HepG2 (cell line): ENCODE data around the gene TMEM135. TPM values are rescaled to one million over a fixed set of nuclear protein-coding genes. Genes with fewer than 3 reads are reported as not detected.

ENCODE experiments used
- ATRX ChIP-seq: sonication (generic); formaldehyde crosslinking; IDR thresholded peaks from 2 replicates; pipeline ENCODE4 v1.4.0; 2020; ENCODE audit warnings: missing genetic modification reagents, borderline replicate concordance
- CC2D1A ChIP-seq: sonication (generic); formaldehyde crosslinking; IDR thresholded peaks from 2 replicates; pipeline ENCODE4 v1.8.1; 2023; ENCODE audit warnings: mild to moderate bottlenecking, missing genetic modification reagents
- GPBP1L1 ChIP-seq: sonication (generic); formaldehyde crosslinking; IDR thresholded peaks from 2 replicates; pipeline ENCODE4 v1.5.0; 2020; ENCODE audit warnings: mild to moderate bottlenecking, missing genetic modification reagents
- HOXA3 ChIP-seq: sonication (generic); formaldehyde crosslinking; IDR thresholded peaks from 2 replicates; pipeline ENCODE4 v1.5.0; 2020; ENCODE audit warnings: missing genetic modification reagents
- IRX3 ChIP-seq: sonication (generic); formaldehyde crosslinking; IDR thresholded peaks from 2 replicates; pipeline ENCODE4 v1.8.1; 2023; ENCODE audit warnings: mild to moderate bottlenecking, low read depth, missing genetic modification reagents, borderline replicate concordance
- LCORL ChIP-seq, 2 experiments: fragments of 450-650 bp in 1 of 2; sonication (generic) in 1 of 2; formaldehyde crosslinking in 1 of 2; IDR thresholded peaks; 2 replicates each; pipeline versions ENCODE4 v1.5.0 to v1.6.1; 2017 to 2020; ENCODE audit warnings: antibody characterized with exemption in 1 of 2, missing genetic modification reagents in 1 of 2
- MYNN ChIP-seq: sonication (generic); formaldehyde crosslinking; IDR thresholded peaks from 2 replicates; pipeline ENCODE4 v1.4.0; 2020; ENCODE audit warnings: mild to moderate bottlenecking, low read depth, missing genetic modification reagents
- NBN ChIP-seq: fragments of 450-650 bp; conservative IDR thresholded peaks from 2 replicates; pipeline ENCODE4 v1.6.1; 2017
- NCOR1 ChIP-seq: fragments of 200-600 bp; sonication (generic); IDR thresholded peaks from 2 replicates; pipeline ENCODE4 v1.7.0; 2017; ENCODE audit warnings: antibody characterized with exemption, low read length, borderline replicate concordance
- PAX8 ChIP-seq: sonication (generic); formaldehyde crosslinking; IDR thresholded peaks from 2 replicates; pipeline ENCODE4 v1.8.0; 2022; ENCODE audit warnings: mild to moderate bottlenecking, missing genetic modification reagents, borderline replicate concordance
- PHF20 ChIP-seq: sonication (generic); formaldehyde crosslinking; IDR thresholded peaks from 2 replicates; pipeline ENCODE4 v1.5.0; 2020; ENCODE audit warnings: mild to moderate bottlenecking, missing genetic modification reagents
- SMARCE1 ChIP-seq: fragments of 450-650 bp; IDR thresholded peaks from 2 replicates; pipeline ENCODE4 v1.6.1; 2017; ENCODE audit warnings: borderline replicate concordance
- SOX5 ChIP-seq: IDR thresholded peaks from 2 replicates; pipeline ENCODE4 v1.6.1; 2016; ENCODE audit warnings: borderline replicate concordance
- TOE1 ChIP-seq: sonication (generic); formaldehyde crosslinking; IDR thresholded peaks from 2 replicates; pipeline ENCODE4 v1.4.0; 2020; ENCODE audit warnings: mild to moderate bottlenecking, missing genetic modification reagents
- TSC22D2 ChIP-seq: sonication (generic); formaldehyde crosslinking; IDR thresholded peaks from 2 replicates; pipeline ENCODE4 v1.5.1; 2020; ENCODE audit warnings: missing genetic modification reagents, mild to moderate bottlenecking, borderline replicate concordance
- YEATS4 ChIP-seq: sonication (generic); formaldehyde crosslinking; IDR thresholded peaks from 2 replicates; pipeline ENCODE4 v1.4.0; 2020; ENCODE audit warnings: missing genetic modification reagents, borderline replicate concordance
- ZNF282 ChIP-seq: fragments of 450-650 bp; IDR thresholded peaks from 2 replicates; pipeline ENCODE4 v1.6.1; 2018; ENCODE audit not compliant: partially characterized antibody
- ZNF292 ChIP-seq: sonication (generic); formaldehyde crosslinking; IDR thresholded peaks from 2 replicates; pipeline ENCODE4 v1.8.1; 2022; ENCODE audit warnings: mild to moderate bottlenecking, low read depth, missing genetic modification reagents, borderline replicate concordance
- ZNF501 ChIP-seq: sonication (generic); formaldehyde crosslinking; IDR thresholded peaks from 2 replicates; pipeline ENCODE4 v1.5.1; 2020; ENCODE audit warnings: mild to moderate bottlenecking, moderate library complexity, missing genetic modification reagents
- ZNF556 ChIP-seq: sonication (generic); formaldehyde crosslinking; IDR thresholded peaks from 2 replicates; pipeline ENCODE4 v1.4.0; 2020; ENCODE audit warnings: mild to moderate bottlenecking, missing genetic modification reagents, borderline replicate concordance
- ZNF615 ChIP-seq: sonication (generic); formaldehyde crosslinking; IDR thresholded peaks from 2 replicates; pipeline ENCODE4 v1.5.0; 2020; ENCODE audit warnings: mild to moderate bottlenecking, missing genetic modification reagents, borderline replicate concordance
- polyA plus RNA-seq, 8 experiments: library from polyadenylated mRNA; depleted of rRNA in 3 of 8; stranded (reverse) in 7 of 8; unstranded in 1 of 8; fragments of >200 nt; fragmentation: Illumina TruSeq in 4 of 8; extraction: Trizol in 4 of 8; gene quantifications; 2 replicates each; pipeline versions ENCODE4 v1.2.1 to v1.2.3, GENCODE V29; 2011 to 2016; ENCODE audit warnings: low read depth in 4 of 8, missing spikeins in 1 of 8, mixed read lengths in 1 of 8; ENCODE audit not compliant: insufficient read depth in 1 of 8
- total RNA-seq, 5 experiments: library from RNA; depleted of rRNA; stranded (reverse); fragments of >200 nt; fragmentation: Illumina TruSeq; extraction: Trizol; gene quantifications; 2 replicates each; pipeline ENCODE4 v1.2.3, GENCODE V29; 2016; ENCODE audit warnings: low read depth in 1 of 5
- TF ChIP-seq, protein P1 (sequence below): sonication (generic); formaldehyde crosslinking; IDR thresholded peaks from 2 replicates; pipeline ENCODE4 v1.4.0; 2020; ENCODE audit warnings: missing genetic modification reagents
- TF ChIP-seq, protein P2 (sequence below): sonication (generic); formaldehyde crosslinking; IDR thresholded peaks from 2 replicates; pipeline ENCODE4 v1.5.0; 2020; ENCODE audit warnings: missing genetic modification reagents
- TF ChIP-seq, protein P3 (sequence below): sonication (generic); formaldehyde crosslinking; IDR thresholded peaks from 2 replicates; pipeline ENCODE4 v1.4.0; 2020; ENCODE audit warnings: missing genetic modification reagents

Gene TMEM135
- total and polyA plus RNA-seq, 2 of the 13 experiments (the other 11 are each of a cell fraction or from before 2014, with no cell fraction given), result 36.6 to 88.9 TPM

DNA sequence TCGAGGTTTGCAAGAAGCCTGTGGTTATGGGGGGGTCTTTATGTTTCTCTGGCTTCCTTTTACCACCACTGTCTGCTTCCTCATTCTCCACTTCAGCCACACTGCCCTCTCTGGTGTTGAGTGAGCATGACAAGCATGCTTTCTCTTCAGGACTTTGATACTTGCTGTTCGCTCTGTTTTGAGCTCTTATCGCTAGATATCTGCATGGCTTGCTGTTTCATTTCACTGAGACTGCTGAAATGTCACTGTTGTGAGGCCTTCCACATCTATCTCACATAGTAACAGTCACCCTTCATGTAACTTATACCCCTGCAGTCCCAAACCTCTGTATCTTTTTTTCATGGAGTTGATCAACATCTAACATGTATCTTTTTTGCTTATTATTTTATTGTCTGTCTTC, 59.8 kb downstream of the TMEM135 start (continued):
- TF ChIP-seq, protein P1, sequence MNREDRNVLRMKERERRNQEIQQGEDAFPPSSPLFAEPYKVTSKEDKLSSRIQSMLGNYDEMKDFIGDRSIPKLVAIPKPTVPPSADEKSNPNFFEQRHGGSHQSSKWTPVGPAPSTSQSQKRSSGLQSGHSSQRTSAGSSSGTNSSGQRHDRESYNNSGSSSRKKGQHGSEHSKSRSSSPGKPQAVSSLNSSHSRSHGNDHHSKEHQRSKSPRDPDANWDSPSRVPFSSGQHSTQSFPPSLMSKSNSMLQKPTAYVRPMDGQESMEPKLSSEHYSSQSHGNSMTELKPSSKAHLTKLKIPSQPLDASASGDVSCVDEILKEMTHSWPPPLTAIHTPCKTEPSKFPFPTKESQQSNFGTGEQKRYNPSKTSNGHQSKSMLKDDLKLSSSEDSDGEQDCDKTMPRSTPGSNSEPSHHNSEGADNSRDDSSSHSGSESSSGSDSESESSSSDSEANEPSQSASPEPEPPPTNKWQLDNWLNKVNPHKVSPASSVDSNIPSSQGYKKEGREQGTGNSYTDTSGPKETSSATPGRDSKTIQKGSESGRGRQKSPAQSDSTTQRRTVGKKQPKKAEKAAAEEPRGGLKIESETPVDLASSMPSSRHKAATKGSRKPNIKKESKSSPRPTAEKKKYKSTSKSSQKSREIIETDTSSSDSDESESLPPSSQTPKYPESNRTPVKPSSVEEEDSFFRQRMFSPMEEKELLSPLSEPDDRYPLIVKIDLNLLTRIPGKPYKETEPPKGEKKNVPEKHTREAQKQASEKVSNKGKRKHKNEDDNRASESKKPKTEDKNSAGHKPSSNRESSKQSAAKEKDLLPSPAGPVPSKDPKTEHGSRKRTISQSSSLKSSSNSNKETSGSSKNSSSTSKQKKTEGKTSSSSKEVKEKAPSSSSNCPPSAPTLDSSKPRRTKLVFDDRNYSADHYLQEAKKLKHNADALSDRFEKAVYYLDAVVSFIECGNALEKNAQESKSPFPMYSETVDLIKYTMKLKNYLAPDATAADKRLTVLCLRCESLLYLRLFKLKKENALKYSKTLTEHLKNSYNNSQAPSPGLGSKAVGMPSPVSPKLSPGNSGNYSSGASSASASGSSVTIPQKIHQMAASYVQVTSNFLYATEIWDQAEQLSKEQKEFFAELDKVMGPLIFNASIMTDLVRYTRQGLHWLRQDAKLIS (CRISPR knock-in tag), result no peak
- TF ChIP-seq LCORL (IDR thresholded peaks at IDR 0.05) (no peak), LCORL (CRISPR knock-in tag; IDR thresholded peaks at IDR 0.05) (no peak), ZNF501 (no peak), ZNF556 (CRISPR knock-in tag) (no peak), PHF20 (no peak), HOXA3 (CRISPR knock-in tag) (peak; percentile 30; the same call in 1 of the 2 replicates), SMARCE1 (no peak), TOE1 (CRISPR knock-in tag) (no peak), ZNF292 (CRISPR knock-in tag) (no peak), ATRX (CRISPR knock-in tag) (no peak), CC2D1A (CRISPR knock-in tag) (no peak), NCOR1 (peak; percentile 19; the same call in 1 of the 2 replicates), PAX8 (CRISPR knock-in tag) (no peak), GPBP1L1 (no peak), ZNF282 (no peak), ZNF615 (no peak), MYNN (CRISPR knock-in tag) (no peak), YEATS4 (CRISPR knock-in tag) (no peak), SOX5 (CRISPR knock-in tag) (peak; percentile 40; the same call in 1 of the 2 replicates), NBN (no peak), IRX3 (CRISPR knock-in tag) (no peak), TSC22D2 (CRISPR knock-in tag) (no peak)
- TF ChIP-seq, protein P2, sequence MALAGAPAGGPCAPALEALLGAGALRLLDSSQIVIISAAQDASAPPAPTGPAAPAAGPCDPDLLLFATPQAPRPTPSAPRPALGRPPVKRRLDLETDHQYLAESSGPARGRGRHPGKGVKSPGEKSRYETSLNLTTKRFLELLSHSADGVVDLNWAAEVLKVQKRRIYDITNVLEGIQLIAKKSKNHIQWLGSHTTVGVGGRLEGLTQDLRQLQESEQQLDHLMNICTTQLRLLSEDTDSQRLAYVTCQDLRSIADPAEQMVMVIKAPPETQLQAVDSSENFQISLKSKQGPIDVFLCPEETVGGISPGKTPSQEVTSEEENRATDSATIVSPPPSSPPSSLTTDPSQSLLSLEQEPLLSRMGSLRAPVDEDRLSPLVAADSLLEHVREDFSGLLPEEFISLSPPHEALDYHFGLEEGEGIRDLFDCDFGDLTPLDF, result no peak
- TF ChIP-seq, protein P3, sequence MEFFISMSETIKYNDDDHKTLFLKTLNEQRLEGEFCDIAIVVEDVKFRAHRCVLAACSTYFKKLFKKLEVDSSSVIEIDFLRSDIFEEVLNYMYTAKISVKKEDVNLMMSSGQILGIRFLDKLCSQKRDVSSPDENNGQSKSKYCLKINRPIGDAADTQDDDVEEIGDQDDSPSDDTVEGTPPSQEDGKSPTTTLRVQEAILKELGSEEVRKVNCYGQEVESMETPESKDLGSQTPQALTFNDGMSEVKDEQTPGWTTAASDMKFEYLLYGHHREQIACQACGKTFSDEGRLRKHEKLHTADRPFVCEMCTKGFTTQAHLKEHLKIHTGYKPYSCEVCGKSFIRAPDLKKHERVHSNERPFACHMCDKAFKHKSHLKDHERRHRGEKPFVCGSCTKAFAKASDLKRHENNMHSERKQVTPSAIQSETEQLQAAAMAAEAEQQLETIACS (CRISPR knock-in tag), result no peak
